Mesenchymal stem cell (in vitro differentiated cells and primary cell): ENCODE measurements around the gene CS.
A peak's percentile ranks its signal among the peaks of the same experiment; 100 is the strongest.

Experiments
- DNase-seq: peaks from one replicate; pipeline ENCODE4 v3.0.0-alpha.2; 2013
- H2AFZ ChIP-seq: one replicate; pipeline ENCODE4 v1.6.1; 2013; ENCODE audit warnings: low read depth, mild to moderate bottlenecking, control low read depth, inconsistent platforms, low read length, moderate library complexity
- H2AK5ac ChIP-seq: 2 replicates; pipeline ENCODE4 v1.6.1; 2013; ENCODE audit warnings: low read length, moderate library complexity, mild to moderate bottlenecking, inconsistent platforms; ENCODE audit not compliant: severe bottlenecking
- H2BK120ac ChIP-seq: one replicate; pipeline ENCODE4 v1.6.1; 2013; ENCODE audit warnings: low read depth, mild to moderate bottlenecking, inconsistent platforms, low read length, moderate library complexity
- H2BK12ac ChIP-seq, 2 experiments: one replicate each; pipeline ENCODE4 v1.6.1; 2013; ENCODE audit warnings: inconsistent platforms in 2 of 2, low read length in 2 of 2, mild to moderate bottlenecking in 2 of 2, moderate library complexity in 2 of 2, control low read depth in 1 of 2
- H2BK15ac ChIP-seq: one replicate; pipeline ENCODE4 v1.6.1; 2013; ENCODE audit warnings: mild to moderate bottlenecking, low read depth, inconsistent platforms; ENCODE audit not compliant: poor library complexity, severe bottlenecking
- H2BK5ac ChIP-seq: 2 replicates; pipeline ENCODE4 v1.6.1; 2013; ENCODE audit warnings: low read depth, mild to moderate bottlenecking, low read length, control low read depth, inconsistent platforms; ENCODE audit not compliant: poor library complexity, severe bottlenecking
- H3K14ac ChIP-seq, 2 experiments: one replicate each; pipeline ENCODE4 v1.6.1; 2013; ENCODE audit warnings: inconsistent platforms in 2 of 2, low read length in 2 of 2, control low read depth in 1 of 2, mild to moderate bottlenecking in 1 of 2, moderate library complexity in 1 of 2
- H3K18ac ChIP-seq, 2 experiments: one replicate each; pipeline ENCODE4 v1.6.1; 2013; ENCODE audit warnings: inconsistent platforms in 2 of 2, low read length in 2 of 2, control low read depth in 1 of 2, low read depth in 1 of 2, mild to moderate bottlenecking in 1 of 2
- H3K23ac ChIP-seq, 2 experiments: one replicate each; pipeline ENCODE4 v1.6.1; 2013; ENCODE audit warnings: inconsistent platforms in 2 of 2, low read length in 2 of 2, mild to moderate bottlenecking in 2 of 2, moderate library complexity in 2 of 2, control low read depth in 1 of 2
- H3K27ac ChIP-seq: 2 replicates; pipeline ENCODE4 v1.5.1; 2013; ENCODE audit warnings: mild to moderate bottlenecking, moderate library complexity, low read length, control low read depth, inconsistent platforms; ENCODE audit not compliant: poor library complexity, severe bottlenecking
- H3K27me3 ChIP-seq, 2 experiments: 2 replicates each; pipeline versions ENCODE4 v1.6.1 to v1.7.0; 2013; ENCODE audit warnings: low read length in 2 of 2, mild to moderate bottlenecking in 2 of 2, moderate library complexity in 2 of 2, control low read depth in 1 of 2, inconsistent platforms in 1 of 2; ENCODE audit not compliant: control insufficient read depth in 1 of 2, insufficient read depth in 1 of 2
- H3K36me3 ChIP-seq, 2 experiments: 2 replicates each; pipeline versions ENCODE4 v1.6.1 to v1.7.0; 2013; ENCODE audit warnings: low read length in 2 of 2, control low read depth in 1 of 2, inconsistent platforms in 1 of 2, low read depth in 1 of 2, mild to moderate bottlenecking in 1 of 2; ENCODE audit not compliant: insufficient read depth in 2 of 2, control insufficient read depth in 1 of 2
- H3K4ac ChIP-seq, 2 experiments: one replicate each; pipeline ENCODE4 v1.6.1; 2013; ENCODE audit warnings: inconsistent platforms in 2 of 2, low read length in 2 of 2, mild to moderate bottlenecking in 2 of 2, moderate library complexity in 2 of 2, control low read depth in 1 of 2, low read depth in 1 of 2
- H3K4me1 ChIP-seq: 2 replicates; pipeline ENCODE4 v1.6.1; 2013; ENCODE audit warnings: low read depth, low read length, control low read depth; ENCODE audit not compliant: control insufficient read depth, insufficient read depth
- H3K4me2 ChIP-seq: 2 replicates; pipeline ENCODE4 v1.6.1; 2013; ENCODE audit warnings: low read length, mild to moderate bottlenecking, inconsistent platforms; ENCODE audit not compliant: poor library complexity, severe bottlenecking
- H3K4me3 ChIP-seq, 2 experiments: 2 replicates each; pipeline versions ENCODE4 v1.5.1 to v1.7.0; 2013; ENCODE audit warnings: low read length in 2 of 2, mild to moderate bottlenecking in 2 of 2, control low read depth in 1 of 2, low read depth in 1 of 2; ENCODE audit not compliant: insufficient read depth in 1 of 2
- H3K79me1 ChIP-seq: replicated peaks from 2 replicates; pipeline ENCODE4 v1.6.1; 2013; ENCODE audit warnings: mild to moderate bottlenecking, control low read depth, low read length, inconsistent platforms; ENCODE audit not compliant: poor library complexity, severe bottlenecking
- H3K9ac ChIP-seq: 2 replicates; pipeline ENCODE4 v1.7.0; 2013; ENCODE audit warnings: mild to moderate bottlenecking, low read length, moderate library complexity
- H3K9me3 ChIP-seq: 2 replicates; pipeline ENCODE4 v1.7.0; 2013; ENCODE audit warnings: mild to moderate bottlenecking, low read length; ENCODE audit not compliant: control insufficient read depth
- H4K8ac ChIP-seq: one replicate; pipeline ENCODE4 v1.6.1; 2013; ENCODE audit warnings: inconsistent platforms, mild to moderate bottlenecking, low read length, moderate library complexity
- H4K91ac ChIP-seq: one replicate; pipeline ENCODE4 v1.6.1; 2013; ENCODE audit warnings: mild to moderate bottlenecking, low read length, inconsistent platforms
- WGBS: methylation state at CpG from one replicate; pipeline ENCODE4 v1.1.7; 2013; ENCODE audit warnings: mixed read lengths; 5-methylcytosine and 5-hydroxymethylcytosine counted together

Gene CS

DNA sequence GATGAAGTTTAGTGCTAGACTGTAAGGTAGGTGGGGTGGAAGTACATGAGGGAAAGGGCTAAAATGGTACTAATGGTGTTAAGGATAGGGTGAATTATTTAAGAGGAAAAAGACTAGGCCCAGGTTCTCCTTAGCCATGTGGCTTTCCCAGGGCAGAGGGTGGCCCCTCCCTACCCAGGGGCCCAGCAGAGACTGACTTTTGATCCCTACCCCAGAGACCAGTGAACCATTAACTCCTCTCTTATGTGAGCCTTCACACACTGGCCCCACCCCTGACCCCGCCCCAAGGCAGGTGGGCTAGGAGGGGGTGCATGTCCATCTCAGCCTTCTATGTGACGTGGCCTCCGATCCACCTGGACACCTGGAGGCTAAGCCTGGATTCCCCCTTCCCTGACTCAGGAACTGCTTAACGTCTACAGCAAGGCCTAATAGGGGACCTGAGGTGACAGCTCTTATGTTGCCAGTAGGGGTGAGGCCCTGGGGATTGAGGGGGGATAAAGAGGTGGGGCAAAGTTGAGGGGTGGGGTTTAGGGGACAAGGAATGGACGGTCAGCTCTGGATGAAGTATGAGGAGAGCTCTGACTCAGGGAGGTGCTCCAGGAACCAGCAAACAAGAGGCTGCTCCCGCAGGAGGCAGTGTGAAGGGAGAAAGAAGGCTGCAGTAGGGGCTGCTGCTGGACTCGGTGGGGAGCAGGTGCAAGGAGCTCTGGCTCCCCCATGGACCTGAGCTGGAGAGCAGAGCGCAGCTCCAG lies 69.5 kb downstream of the CS start:
- H3K27me3 ChIP-seq, result no peaks in the 10 kb centered on the region
- H3K27ac ChIP-seq, result no peak overlapping the region
- no peak overlapping the region for H4K8ac ChIP-seq
- no peak overlapping the region for H3K14ac ChIP-seq
- no peak overlapping the region for H3K4me3 ChIP-seq
- H2BK15ac ChIP-seq, result no peak overlapping the region
- no peak overlapping the region for H3K4ac ChIP-seq
- H3K4me1 ChIP-seq, result peaks cover 3% of the 10 kb centered on the region
- WGBS, result 85% methylated on average over 8 of the region's 8 CpGs
- H3K4me2 ChIP-seq, result no peak overlapping the region
- no peak overlapping the region for H2AFZ ChIP-seq
- H3K9ac ChIP-seq, result no peak overlapping the region
- H3K9me3 ChIP-seq, result no peaks in the 10 kb centered on the region
- no peak for DNase-seq
- peaks cover 12 to 16% of the 10 kb centered on the region in 2 experiments for H3K36me3 ChIP-seq
- no peak overlapping the region for H2AK5ac ChIP-seq
- no peak overlapping the region for H3K18ac ChIP-seq
- H2BK5ac ChIP-seq, result no peak overlapping the region
- no peak overlapping the region for H4K91ac ChIP-seq
- no peak overlapping the region for H3K23ac ChIP-seq
- H2BK12ac ChIP-seq, result no peak overlapping the region
- H3K79me1 ChIP-seq, result no peaks in the 10 kb centered on the region
- H2BK120ac ChIP-seq, result no peak overlapping the region

GRCh38 chr12:56229916-56230431 lies 70.2 kb downstream of the CS start, which contains the start of gene SLC39A5:
TSS of gene SLC39A5 (plus strand) at chr12:56230051. CDS start at chr12:56231275, 1,224 bp downstream.
- Histone ChIP-seq H2BK120ac (no peak within 1 kb of the TSS), H2BK15ac (no peak within 1 kb of the TSS), H3K79me1 (peaks cover 5% of the 10 kb centered on the region), H3K27me3 (no peaks in the 10 kb centered on the region), H3K36me3 (peaks cover 6 to 20% of the 10 kb centered on the region in 2 experiments), H4K8ac (no peak within 1 kb of the TSS), H2AFZ (no peak within 1 kb of the TSS), H3K4ac (no peak within 1 kb of the TSS), H3K4me1 (peaks cover 6% of the 10 kb centered on the region), H2BK5ac (no peak within 1 kb of the TSS), H2BK12ac (no peak within 1 kb of the TSS), H3K4me3 (no peak within 1 kb of the TSS), H3K18ac (no peak within 1 kb of the TSS), H3K4me2 (no peak within 1 kb of the TSS), H3K14ac (no peak within 1 kb of the TSS), H3K27ac (no peak within 1 kb of the TSS), H3K9ac (no peak within 1 kb of the TSS), H2AK5ac (no peak within 1 kb of the TSS), H3K9me3 (no peaks in the 10 kb centered on the region), H3K23ac (no peak within 1 kb of the TSS), H4K91ac (no peak within 1 kb of the TSS)
- 94% methylated on average over 4 of the region's 4 CpGs for WGBS
- no peak for DNase-seq

DNA sequence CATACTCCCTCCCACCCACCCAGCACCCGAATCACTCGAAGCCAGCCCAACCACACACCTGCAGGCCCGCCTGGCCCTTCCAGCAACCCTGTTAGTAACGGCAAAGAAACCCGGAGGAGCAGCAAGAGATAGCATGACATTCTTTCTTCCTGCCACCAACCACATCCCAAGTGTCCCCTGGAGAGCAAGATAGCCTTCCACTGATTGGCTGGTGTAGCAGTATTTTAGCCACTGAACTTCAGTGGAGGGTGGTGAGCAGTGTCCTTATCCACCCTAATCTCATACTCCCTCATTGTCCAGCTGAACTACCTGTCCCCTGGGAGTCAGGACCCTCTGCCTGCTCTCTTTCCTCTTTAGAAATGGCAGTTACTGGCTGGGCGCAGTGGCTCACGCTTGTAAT lies 71.0 kb downstream of the CS start:
- no peak overlapping the region for H2BK15ac ChIP-seq
- no peaks in the 10 kb centered on the region for H3K9me3 ChIP-seq
- no peak overlapping the region for H4K8ac ChIP-seq
- no peak overlapping the region for H4K91ac ChIP-seq
- H3K4ac ChIP-seq, result no peak overlapping the region
- peaks cover 11% of the 10 kb centered on the region for H3K79me1 ChIP-seq
- no peak overlapping the region for H2AFZ ChIP-seq
- H3K23ac ChIP-seq, result no peak overlapping the region
- DNase-seq, result no peak
- H2AK5ac ChIP-seq, result no peak overlapping the region
- no peak overlapping the region for H3K9ac ChIP-seq
- no peak overlapping the region for H2BK120ac ChIP-seq
- no peak overlapping the region for H3K18ac ChIP-seq
- H3K27me3 ChIP-seq, result no peaks in the 10 kb centered on the region
- no peak overlapping the region for H3K4me3 ChIP-seq
- H3K14ac ChIP-seq, result no peak overlapping the region
- WGBS, result 97% methylated on average over 5 of the region's 7 CpGs
- peaks cover 5 to 20% of the 10 kb centered on the region in 2 experiments for H3K36me3 ChIP-seq
- H3K4me1 ChIP-seq, result peaks cover 11% of the 10 kb centered on the region
- H3K4me2 ChIP-seq, result no peak overlapping the region
- no peak overlapping the region for H2BK12ac ChIP-seq
- H2BK5ac ChIP-seq, result no peak overlapping the region
- H3K27ac ChIP-seq, result no peak overlapping the region

- no peaks in the 10 kb centered on the region for H3K9me3 ChIP-seq
- no peak overlapping the region for H3K14ac ChIP-seq
- H2AK5ac ChIP-seq, result no peak overlapping the region
- no peak overlapping the region for H2BK120ac ChIP-seq
- peak overlapping the region; percentile 95 for H3K9ac ChIP-seq
- H3K18ac ChIP-seq, result peak overlapping the region in 1 of 2 experiments; percentile 48
- no peak overlapping the region for H2BK15ac ChIP-seq
- H3K36me3 ChIP-seq, result peaks cover 5 to 20% of the 10 kb centered on the region in 2 experiments
- H4K8ac ChIP-seq, result peak overlapping the region; percentile 94
- H3K79me1 ChIP-seq, result peaks cover 16% of the 10 kb centered on the region
- peaks cover 18% of the 10 kb centered on the region for H3K4me1 ChIP-seq
- H3K27ac ChIP-seq, result no peak overlapping the region
- 87% methylated on average over 10 of the region's 11 CpGs for WGBS
- peak overlapping the region; percentile 58 for H4K91ac ChIP-seq
- H3K27me3 ChIP-seq, result no peaks in the 10 kb centered on the region
- peak overlapping the region; percentile 9 to 31 for H2BK12ac ChIP-seq
- H2BK5ac ChIP-seq, result no peak overlapping the region
- peak overlapping the region; percentile 61 to 93 for H3K4me3 ChIP-seq
- no peak overlapping the region for H3K23ac ChIP-seq
- H3K4me2 ChIP-seq, result peak overlapping the region; percentile 93
- H2AFZ ChIP-seq, result no peak overlapping the region
- no peak for DNase-seq
- H3K4ac ChIP-seq, result peak overlapping the region in 1 of 2 experiments; percentile 24
These were observed 75.2 kb downstream of the CS start for GRCh38 chr12:56224954-56225353.
